Upper lobe of right lung (tissue), 1 donor: ENCODE data around the gene PLEKHA8. TPM values are rescaled to one million over a fixed set of nuclear protein-coding genes. Genes with fewer than 3 reads are reported as not detected.

Source experiments
- ATAC-seq: fragments of 200-7000 bp; cut with Tn5 transposase; one replicate; pipeline ENCODE4 v1.9.1; 2020; ENCODE audit warnings: mild to moderate bottlenecking, moderate library complexity
- DNase-seq: peaks from one replicate; pipeline ENCODE4 v3.0.0-alpha.2; 2020
- H3K27ac ChIP-seq: fragments of 200-600 bp; one replicate; pipeline ENCODE4 v1.8.0; 2022
- H3K27me3 ChIP-seq: fragments of 200-600 bp; one replicate; pipeline ENCODE4 v1.8.0; 2022; ENCODE audit warnings: mild to moderate bottlenecking
- H3K36me3 ChIP-seq: fragments of 200-600 bp; one replicate; pipeline ENCODE4 v1.8.0; 2022
- H3K4me1 ChIP-seq: fragments of 200-600 bp; one replicate; pipeline ENCODE4 v1.8.0; 2022
- H3K4me3 ChIP-seq: fragments of 200-600 bp; one replicate; pipeline ENCODE4 v1.8.0; 2022; ENCODE audit warnings: mild to moderate bottlenecking
- H3K9me3 ChIP-seq: fragments of 200-600 bp; one replicate; pipeline ENCODE4 v1.8.0; 2022
- CTCF ChIP-seq: fragments of 200-600 bp; IDR thresholded peaks from one replicate; pipeline ENCODE4 v1.8.0; 2022; ENCODE audit warnings: antibody characterized with exemption
- intact Hi-C: fragments of 100-400 bp; cut with DNase I; formaldehyde crosslinking; loops from one replicate; pipeline ENCODE4 v1.11.0; 2022
- total RNA-seq: library from RNA; stranded (reverse); fragmentation: NEBNext Ultra II Directional; extraction: Animal tissue kit (Norgen Biotek cat#: 25700); gene quantifications from one replicate; pipeline ENCODE4 v1.2.1, GENCODE V29; 2021
- donor health status: DM: no; HTN: yes; CAD: no; lungs with severe emphysema.

PLEKHA8 gene
- total RNA-seq, 1 donor from 2014 or later, result 11.3 TPM

GRCh38 chr7:30162133-30162532, 133.9 kb downstream of the PLEKHA8 start:
- no peak for TF ChIP-seq CTCF
- ATAC-seq (no peak), DNase-seq (no peak)
- no peaks in the 10 kb centered on the region for H3K36me3 ChIP-seq
- H3K4me3 ChIP-seq, result no peak overlapping the region
- no peaks in the 10 kb centered on the region for H3K27me3 ChIP-seq
- H3K4me1 ChIP-seq, result peaks cover 43% of the 10 kb centered on the region
- H3K9me3 ChIP-seq, result no peaks in the 10 kb centered on the region
- peak overlapping the region; percentile 9 for H3K27ac ChIP-seq
- intact Hi-C loops, result no loop called here

GRCh38 chr7:30162622-30163124, 134.5 kb downstream of the PLEKHA8 start:
- no peaks in the 10 kb centered on the region for H3K27me3 ChIP-seq
- H3K4me1 ChIP-seq, result peaks cover 43% of the 10 kb centered on the region
- H3K36me3 ChIP-seq, result no peaks in the 10 kb centered on the region
- H3K27ac ChIP-seq, result peak overlapping the region; percentile 67
- intact Hi-C loops, result no loop called here
- no peak overlapping the region for H3K4me3 ChIP-seq
- no peak for TF ChIP-seq CTCF
- ATAC-seq, result no peak
- DNase-seq, result no peak
- no peaks in the 10 kb centered on the region for H3K9me3 ChIP-seq

- H3K36me3 ChIP-seq, result no peaks in the 10 kb centered on the region
- no peak overlapping the region for H3K4me3 ChIP-seq
- peaks cover 43% of the 10 kb centered on the region for H3K4me1 ChIP-seq
- DNase-seq (no peak), ATAC-seq (peak; percentile 62)
- H3K27me3 ChIP-seq, result no peaks in the 10 kb centered on the region
- H3K9me3 ChIP-seq, result no peaks in the 10 kb centered on the region
- intact Hi-C loops, result no loop called here
- peak overlapping the region; percentile 67 for H3K27ac ChIP-seq
- no peak for TF ChIP-seq CTCF
Measured at GRCh38 chr7:30163231-30163894, 135.2 kb downstream of the PLEKHA8 start.

GRCh38 chr7:30164567-30164966, 136.4 kb downstream of the PLEKHA8 start:
- TF ChIP-seq CTCF, result peak; percentile 62
- H3K36me3 ChIP-seq, result no peaks in the 10 kb centered on the region
- ATAC-seq, result peak; percentile 67
- H3K27me3 ChIP-seq, result no peaks in the 10 kb centered on the region
- intact Hi-C loops, result no loop called here
- no peaks in the 10 kb centered on the region for H3K9me3 ChIP-seq
- peaks cover 38% of the 10 kb centered on the region for H3K4me1 ChIP-seq
- DNase-seq, result no peak
- H3K27ac ChIP-seq, result no peak overlapping the region
- H3K4me3 ChIP-seq, result no peak overlapping the region

GRCh38 chr7:30165590-30165989, 137.4 kb downstream of the PLEKHA8 start:
- intact Hi-C loops, result no loop called here
- no peak overlapping the region for H3K27ac ChIP-seq

More at GRCh38 chr7:30165590-30165989, 137.4 kb downstream of the PLEKHA8 start:
- Histone ChIP-seq H3K36me3 (no peaks in the 10 kb centered on the region), H3K27me3 (no peaks in the 10 kb centered on the region), H3K4me1 (peaks cover 32% of the 10 kb centered on the region), H3K4me3 (no peak overlapping the region), H3K9me3 (no peaks in the 10 kb centered on the region)
- TF ChIP-seq CTCF, result no peak
- no peak for DNase-seq
- peak; percentile 33 for ATAC-seq
